PC-9 (cell line): ENCODE measurements around the gene MAGI2. TPM values are rescaled to one million over a fixed set of nuclear protein-coding genes. Genes with fewer than 3 reads are reported as not detected.

Experiments used
- BruUV-seq: library from RNA; stranded (reverse); fragments of 400-500 nt; replicated peaks from 2 replicates; lab custom pipeline; 2021; lab: Mats Ljungman, UMichigan
- CTCF ChIA-PET: fragments of 300-600 bp; sonication (Branson Sonifier 250); formaldehyde crosslinking; loops from one replicate; lab custom pipeline; 2022; ENCODE audit warnings: antibody characterized with exemption; lab: Charles Lee
- POLR2A ChIA-PET: fragments of 300-600 bp; sonication (Branson Sonifier 250); formaldehyde crosslinking; loops from one replicate; lab custom pipeline; 2022; ENCODE audit warnings: antibody characterized with exemption; ENCODE audit not compliant: unreplicated experiment; lab: Charles Lee
- DNase-seq, 2 experiments: peaks; one replicate each; pipeline versions ENCODE4 v3.0.0 to v3.0.0-alpha.2; 2015 to 2022; ENCODE audit warnings: mixed read lengths in 1 of 2
- H2AFZ ChIP-seq: fragments of 200-600 bp; sonication (generic); 2 replicates; pipeline ENCODE4 v1.8.1; 2017; ENCODE audit warnings: antibody characterized with exemption
- H3F3A ChIP-seq: fragments of 200-600 bp; sonication (generic); 2 replicates; pipeline ENCODE4 v1.8.1; 2017; ENCODE audit warnings: antibody characterized with exemption, mild to moderate bottlenecking, low read depth; ENCODE audit not compliant: insufficient read depth
- H3K27ac ChIP-seq: fragments of 200-600 bp; sonication (generic); 2 replicates; pipeline ENCODE4 v1.6.1; 2016; ENCODE audit warnings: mixed run types
- H3K27me3 ChIP-seq: fragments of 200-600 bp; sonication (generic); 2 replicates; pipeline ENCODE4 v1.6.1; 2016; ENCODE audit warnings: low read depth, mixed run types; ENCODE audit not compliant: insufficient read depth
- H3K36me3 ChIP-seq: fragments of 200-600 bp; sonication (generic); 2 replicates; pipeline ENCODE4 v1.6.1; 2016; ENCODE audit warnings: low read depth, mixed run types
- H3K4me1 ChIP-seq: fragments of 200-600 bp; sonication (generic); replicated peaks from 2 replicates; pipeline ENCODE4 v1.6.1; 2016; ENCODE audit warnings: mixed run types; ENCODE audit not compliant: insufficient read depth
- H3K4me2 ChIP-seq: fragments of 200-600 bp; sonication (generic); 2 replicates; pipeline ENCODE4 v1.6.1; 2017; ENCODE audit warnings: mixed run types
- H3K4me3 ChIP-seq: fragments of 200-600 bp; sonication (generic); 2 replicates; pipeline ENCODE4 v1.6.1; 2016; ENCODE audit warnings: mixed run types
- H3K79me2 ChIP-seq: fragments of 200-600 bp; sonication (generic); 2 replicates; pipeline ENCODE4 v1.6.1; 2017; ENCODE audit warnings: low read depth, mixed run types
- H3K9me2 ChIP-seq: fragments of 200-600 bp; sonication (generic); 2 replicates; pipeline ENCODE4 v1.8.1; 2017; ENCODE audit warnings: mild to moderate bottlenecking; ENCODE audit not compliant: insufficient read depth
- H3K9me3 ChIP-seq: fragments of 200-600 bp; sonication (generic); 2 replicates; pipeline ENCODE4 v1.8.1; 2016; ENCODE audit warnings: low read depth; ENCODE audit not compliant: insufficient read depth
- H4K20me1 ChIP-seq: fragments of 200-600 bp; sonication (generic); 2 replicates; pipeline ENCODE4 v1.8.1; 2017; ENCODE audit not compliant: insufficient read depth
- EZH2 ChIP-seq: fragments of 200-600 bp; sonication (generic); IDR thresholded peaks from 2 replicates; pipeline ENCODE4 v1.8.0; 2017; ENCODE audit warnings: antibody characterized with exemption, low read depth
- intact Hi-C: fragments of 100-400 bp; cut with micrococcal nuclease; formaldehyde crosslinking; loops from one replicate; pipeline ENCODE4 v1.10.0; 2022; ENCODE audit not compliant: unreplicated experiment
- total RNA-seq: library from RNA; stranded (reverse); gene quantifications from 2 replicates; pipeline ENCODE4 v1.2.3, GENCODE V29; 2021
- TF ChIP-seq, protein P1 (sequence below): fragments of 200-600 bp; sonication (generic); conservative IDR thresholded peaks from 2 replicates; pipeline ENCODE4 v1.6.1; 2017; ENCODE audit warnings: mixed run types, antibody characterized with exemption, mild to moderate bottlenecking, moderate library complexity

Gene MAGI2
- total RNA-seq, 1 experiment from 2014 or later, result 0.92 TPM

DNA sequence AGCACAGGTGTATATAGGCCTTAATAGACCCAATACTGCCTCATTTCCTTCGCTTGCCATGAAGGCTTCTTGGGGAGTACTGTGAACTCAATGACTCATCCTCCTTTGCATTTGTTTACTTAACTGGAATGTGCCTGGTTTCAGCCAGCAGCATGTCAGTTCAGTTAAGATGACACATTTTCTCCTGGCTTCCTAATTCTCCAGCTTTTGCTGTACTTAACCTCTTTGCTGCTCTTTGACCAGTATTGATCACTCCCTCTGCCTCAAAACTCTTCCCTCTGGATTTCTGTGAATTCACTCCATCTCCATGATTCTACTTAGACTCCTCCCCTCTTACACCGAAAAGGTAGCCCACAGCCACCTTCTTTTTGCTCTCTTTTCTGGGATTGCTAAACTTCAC, 135.7 kb downstream of the MAGI2 start:
- Histone ChIP-seq H3K27me3 (no peaks in the 10 kb centered on the region), H3K27ac (peak overlapping the region; percentile 27; the same call in 1 of the 2 replicates), H3K9me3 (no peaks in the 10 kb centered on the region), H3K36me3 (no peaks in the 10 kb centered on the region), H4K20me1 (no peaks in the 10 kb centered on the region), H3F3A (no peaks in the 10 kb centered on the region), H3K9me2 (0 out of 2 replicates have a peak, but pooled peaks cover 4% of the 10 kb centered on the region), H2AFZ (no peak overlapping the region), H3K4me3 (no peak overlapping the region), H3K4me2 (no peak overlapping the region), H3K79me2 (no peaks in the 10 kb centered on the region), H3K4me1 (0 out of 2 replicates have a peak, but pooled peaks cover 7% of the 10 kb centered on the region)
- BruUV-seq, result no TSS peak
- DNase-seq, result peak; percentile 39 to 71
- intact Hi-C loops, result no loop called here
- ChIA-PET POLR2A (no interaction called here), CTCF (no interaction called here)
- TF ChIP-seq, protein P1, sequence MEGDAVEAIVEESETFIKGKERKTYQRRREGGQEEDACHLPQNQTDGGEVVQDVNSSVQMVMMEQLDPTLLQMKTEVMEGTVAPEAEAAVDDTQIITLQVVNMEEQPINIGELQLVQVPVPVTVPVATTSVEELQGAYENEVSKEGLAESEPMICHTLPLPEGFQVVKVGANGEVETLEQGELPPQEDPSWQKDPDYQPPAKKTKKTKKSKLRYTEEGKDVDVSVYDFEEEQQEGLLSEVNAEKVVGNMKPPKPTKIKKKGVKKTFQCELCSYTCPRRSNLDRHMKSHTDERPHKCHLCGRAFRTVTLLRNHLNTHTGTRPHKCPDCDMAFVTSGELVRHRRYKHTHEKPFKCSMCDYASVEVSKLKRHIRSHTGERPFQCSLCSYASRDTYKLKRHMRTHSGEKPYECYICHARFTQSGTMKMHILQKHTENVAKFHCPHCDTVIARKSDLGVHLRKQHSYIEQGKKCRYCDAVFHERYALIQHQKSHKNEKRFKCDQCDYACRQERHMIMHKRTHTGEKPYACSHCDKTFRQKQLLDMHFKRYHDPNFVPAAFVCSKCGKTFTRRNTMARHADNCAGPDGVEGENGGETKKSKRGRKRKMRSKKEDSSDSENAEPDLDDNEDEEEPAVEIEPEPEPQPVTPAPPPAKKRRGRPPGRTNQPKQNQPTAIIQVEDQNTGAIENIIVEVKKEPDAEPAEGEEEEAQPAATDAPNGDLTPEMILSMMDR, result no peak
- no peak for TF ChIP-seq EZH2

- ChIA-PET CTCF (no interaction called here), POLR2A (no interaction called here)
- Histone ChIP-seq H3K79me2 (no peaks in the 10 kb centered on the region), H3K4me2 (no peak overlapping the region), H3K27ac (no peak overlapping the region), H4K20me1 (no peaks in the 10 kb centered on the region), H3K4me3 (no peak overlapping the region), H2AFZ (no peak overlapping the region), H3K36me3 (no peaks in the 10 kb centered on the region), H3K27me3 (no peaks in the 10 kb centered on the region), H3K4me1 (no peaks in the 10 kb centered on the region), H3F3A (no peaks in the 10 kb centered on the region), H3K9me2 (0 out of 2 replicates have a peak, but pooled peaks cover 4% of the 10 kb centered on the region), H3K9me3 (no peaks in the 10 kb centered on the region)
- no TSS peak for BruUV-seq
- DNase-seq, result no peak
- intact Hi-C loops, result no loop called here
- no peak for TF ChIP-seq EZH2
- TF ChIP-seq, protein P1, result no peak
Observed at GRCh38 chr7:79312022-79312421, 141.4 kb downstream of the MAGI2 start.

DNA sequence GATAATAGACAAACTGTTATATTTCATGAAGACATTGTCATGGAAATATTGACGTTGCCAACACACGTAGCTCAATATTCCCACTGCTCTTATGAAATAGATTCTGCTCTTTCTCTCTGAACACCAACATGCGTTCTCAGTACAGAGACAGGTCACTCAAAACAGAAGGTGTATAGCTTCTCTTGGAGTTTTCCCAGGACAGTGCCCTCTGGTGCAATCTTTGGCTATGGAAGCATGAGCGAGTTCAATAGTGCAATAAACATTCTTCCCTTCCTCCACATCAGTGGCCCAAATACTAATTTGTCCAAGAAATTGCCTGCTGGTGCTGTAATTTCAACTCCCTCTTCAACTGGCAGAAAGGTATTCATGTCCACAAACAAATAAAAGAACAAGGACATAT, 145.3 kb downstream of the MAGI2 start:
- POLR2A ChIA-PET, result no interaction called here
- TF ChIP-seq, protein P1, result no peak
- TF ChIP-seq EZH2, result no peak
- Histone ChIP-seq H3K9me3 (no peaks in the 10 kb centered on the region), H3K27ac (no peak overlapping the region), H3F3A (no peaks in the 10 kb centered on the region), H3K4me1 (no peaks in the 10 kb centered on the region), H3K36me3 (no peaks in the 10 kb centered on the region), H3K27me3 (no peaks in the 10 kb centered on the region), H3K4me2 (no peak overlapping the region), H3K4me3 (no peak overlapping the region), H4K20me1 (no peaks in the 10 kb centered on the region), H2AFZ (no peak overlapping the region), H3K79me2 (no peaks in the 10 kb centered on the region), H3K9me2 (0 out of 2 replicates have a peak, but pooled peaks cover under 1% of the 10 kb centered on the region)
- CTCF ChIA-PET, result no interaction called here
- no peak for DNase-seq
- intact Hi-C loops, result no loop called here
- BruUV-seq, result no TSS peak
